Activated CD4-positive, alpha-beta T cell treated with anti-CD3 and anti-CD28 coated beads, Interleukin-2, amount 10 ng/mL, durations not matched to agents 7 days and 5 days (primary cell): ENCODE measurements around the gene DNAH17. TPM values are rescaled to one million over a fixed set of nuclear protein-coding genes. Genes with fewer than 3 reads are reported as not detected.

ENCODE experiments used
- CTCF ChIA-PET: fragments of 350-600 bp; sonication (Branson Sonifier 250); formaldehyde crosslinking; loops from one replicate; lab custom pipeline; 2021; ENCODE audit warnings: antibody characterized with exemption; lab: Charles Lee
- POLR2A ChIA-PET: fragments of 350-600 bp; sonication (Branson Sonifier 250); formaldehyde crosslinking; loops from one replicate; lab custom pipeline; 2021; ENCODE audit warnings: antibody characterized with exemption; lab: Charles Lee
- DNase-seq: peaks from one replicate; pipeline ENCODE4 v3.0.0-alpha.2; 2020
- H3K27ac Mint-ChIP-seq: one replicate; pipeline ENCODE4 v1.8.0; 2021; ENCODE audit warnings: mild to moderate bottlenecking, moderate library complexity, mixed read lengths
- H3K27me3 Mint-ChIP-seq: one replicate; pipeline ENCODE4 v1.8.0; 2021; ENCODE audit warnings: mixed read lengths
- H3K36me3 Mint-ChIP-seq: one replicate; pipeline ENCODE4 v1.8.0; 2021; ENCODE audit warnings: low read depth, mixed read lengths
- H3K4me1 Mint-ChIP-seq: one replicate; pipeline ENCODE4 v1.8.0; 2021; ENCODE audit warnings: mixed read lengths
- H3K4me3 Mint-ChIP-seq: one replicate; pipeline ENCODE4 v1.8.0; 2021; ENCODE audit warnings: mild to moderate bottlenecking, moderate library complexity, mixed read lengths
- H3K9me3 Mint-ChIP-seq: one replicate; pipeline ENCODE4 v1.8.0; 2021; ENCODE audit warnings: mixed read lengths
- total RNA-seq, 2 experiments: library from RNA; stranded (reverse); gene quantifications; one replicate each; pipeline ENCODE4 v1.2.3, GENCODE V29; 2021

Gene DNAH17
- total RNA-seq, 2 experiments from 2014 or later, result 0.07 to 0.15 TPM

GRCh38 chr17:78374631-78375274, 202.4 kb downstream of the DNAH17 start:
- Mint-ChIP-seq H3K27ac (no peak overlapping the region), H3K4me3 (no peak overlapping the region), H3K9me3 (no peaks in the 10 kb centered on the region), H3K4me1 (peaks cover 11% of the 10 kb centered on the region), H3K36me3 (peaks cover 6% of the 10 kb centered on the region), H3K27me3 (no peaks in the 10 kb centered on the region)
- ChIA-PET CTCF (interaction anchor here (1.0 to 7.0 kb wide), 3 partner anchors 9 to 13 kb away, joined by 3 to 56 read pairs (median 29); no protein-coding TSS in a partner anchor), POLR2A (no interaction called here)
- no peak for DNase-seq

DNA sequence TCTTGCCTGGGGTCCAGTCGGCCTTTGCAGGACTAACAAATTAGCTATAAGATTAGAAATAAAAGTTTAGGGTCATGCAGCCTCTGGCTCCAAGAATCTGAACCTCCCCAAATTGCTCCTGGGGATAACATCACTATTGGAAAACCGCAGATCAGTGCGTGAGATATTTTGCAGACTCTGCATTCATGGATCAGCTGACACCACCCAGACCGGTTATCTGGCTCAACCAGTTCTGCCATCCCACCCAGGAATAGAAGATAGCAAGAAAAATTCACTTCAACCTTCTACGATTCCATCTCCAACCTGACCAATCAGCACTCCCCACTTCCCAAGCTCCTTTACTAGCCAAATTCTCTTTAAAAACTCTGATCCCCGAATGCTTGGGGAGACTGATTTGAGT, 203.0 kb downstream of the DNAH17 start:
- no peak overlapping the region for H3K27ac Mint-ChIP-seq
- peaks cover 4% of the 10 kb centered on the region for H3K36me3 Mint-ChIP-seq
- H3K4me3 Mint-ChIP-seq, result no peak overlapping the region
- no peaks in the 10 kb centered on the region for H3K9me3 Mint-ChIP-seq
- no peaks in the 10 kb centered on the region for H3K27me3 Mint-ChIP-seq
- peaks cover 8% of the 10 kb centered on the region for H3K4me1 Mint-ChIP-seq
- CTCF ChIA-PET, result interaction anchor here (0.6 to 7.0 kb wide), 4 partner anchors 8 to 395 kb away, joined by 3 to 56 read pairs (median 16); no protein-coding TSS in a partner anchor
- no peak for DNase-seq
- POLR2A ChIA-PET, result no interaction called here

Other genes with a start within 250 kb of the DNAH17 start
- 10 to 100 TPM; 22.2 to 24.4 TPM for gene SOCS3, start 217.3 kb downstream of the DNAH17 start, total RNA-seq
- gene PGS1, start 198.7 kb downstream of the DNAH17 start, total RNA-seq, result 10 to 100 TPM; 71.1 to 78.3 TPM
- 100 to 1,000 TPM; 244 to 251 TPM for gene CYTH1, start 204.9 kb upstream of the DNAH17 start, total RNA-seq